Suppressor macrophage (primary cell): ENCODE measurements around the gene PHIP.
A peak's percentile ranks its signal among the peaks of the same experiment; 100 is the strongest.

Source experiments
- DNase-seq, 4 experiments: peaks; one replicate each; pipeline ENCODE4 v3.0.0-alpha.2; 2020 to 2022

PHIP gene

GRCh38 chr6:79070206-79070825 lies 7.7 kb downstream of the PHIP start:
- no peak for DNase-seq

- DNase-seq, result no peak
Observed at GRCh38 chr6:79066828-79067227, 11.2 kb downstream of the PHIP start.

GRCh38 chr6:79066330-79066729 lies 11.7 kb downstream of the PHIP start:
- no peak for DNase-seq

GRCh38 chr6:79065232-79065631 lies 12.8 kb downstream of the PHIP start:
- DNase-seq, result peak in 1 of 4 experiments; percentile 4

- peak in 1 of 4 experiments; percentile 23 for DNase-seq
Observed at GRCh38 chr6:79064635-79065034, 13.4 kb downstream of the PHIP start.

GRCh38 chr6:79062708-79063107 lies 15.3 kb downstream of the PHIP start:
- DNase-seq, result no peak

- DNase-seq, result no peak
Observed at GRCh38 chr6:79057746-79058145, 20.3 kb downstream of the PHIP start.

- DNase-seq, result no peak
Observed at GRCh38 chr6:79056226-79056625, 21.8 kb downstream of the PHIP start.

- peak in 3 of 4 experiments; percentile 35 to 42 (median 37) for DNase-seq
Observed at GRCh38 chr6:79048611-79049010, 29.4 kb downstream of the PHIP start.

- DNase-seq, result no peak
Observed at GRCh38 chr6:79047072-79047471, 31.0 kb downstream of the PHIP start.

- DNase-seq, result no peak
Observed at GRCh38 chr6:79045966-79046365, 32.1 kb downstream of the PHIP start.

- DNase-seq, result no peak
Observed at GRCh38 chr6:79042799-79043126, 35.3 kb downstream of the PHIP start.

- DNase-seq, result no peak
Observed at GRCh38 chr6:79042088-79042798, 35.8 kb downstream of the PHIP start.

GRCh38 chr6:79040083-79040482 lies 38.0 kb downstream of the PHIP start:
- DNase-seq, result no peak

- no peak for DNase-seq
Observed at GRCh38 chr6:79038061-79038460, 40.0 kb downstream of the PHIP start.

- DNase-seq, result no peak
Observed at GRCh38 chr6:79034865-79035264, 43.2 kb downstream of the PHIP start.

GRCh38 chr6:79033279-79033678 lies 44.8 kb downstream of the PHIP start:
- DNase-seq, result no peak

GRCh38 chr6:79031821-79032590 lies 46.0 kb downstream of the PHIP start:
- no peak for DNase-seq

- no peak for DNase-seq
Observed at GRCh38 chr6:79030511-79030910, 47.5 kb downstream of the PHIP start.

GRCh38 chr6:79030023-79030422 lies 48.0 kb downstream of the PHIP start:
- DNase-seq, result no peak

GRCh38 chr6:79028641-79029314 lies 49.3 kb downstream of the PHIP start:
- DNase-seq, result no peak

- DNase-seq, result no peak
Observed at GRCh38 chr6:79011940-79012339, 66.1 kb downstream of the PHIP start.

- no peak for DNase-seq
Observed at GRCh38 chr6:79010422-79010821, 67.6 kb downstream of the PHIP start.
